HFF-Myc (cell line): Measurements from ENCODE around the gene TAF1.

Experiments used
- DNase-seq: peaks from one replicate; pipeline ENCODE4 v3.0.0-alpha.2; 2011; ENCODE audit warnings: low read depth; ENCODE audit errors: extremely low read depth
- H3K4me3 ChIP-seq: replicated peaks from 2 replicates; pipeline ENCODE4 v1.5.1; 2011; ENCODE audit warnings: low read depth, mild to moderate bottlenecking, control low read depth, low read length
- CTCF ChIP-seq: IDR thresholded peaks from 2 replicates; pipeline ENCODE4 v1.5.1; 2012; ENCODE audit warnings: mild to moderate bottlenecking, low read depth, low read length, control low read depth; ENCODE audit errors: missing control alignments

TAF1 gene

GRCh38 chrX:71514367-71515037 lies 148.3 kb downstream of the TAF1 start:
- DNase-seq = no peak
- H3K4me3 ChIP-seq = no peak overlapping the region
- TF ChIP-seq CTCF = no peak

- no peak for TF ChIP-seq CTCF
- H3K4me3 ChIP-seq = no peak overlapping the region
- no peak for DNase-seq
Measured at GRCh38 chrX:71515038-71515396, 148.9 kb downstream of the TAF1 start.
